ENCODE measurements around the gene GPHN. TPM values are rescaled to one million over a fixed set of nuclear protein-coding genes. Genes with fewer than 3 reads are reported as not detected.

GPHN gene
- polyA plus RNA-seq, 2 of the 4 experiments (the other 2 are of a cell fraction) = 12.7 to 15.5 TPM

GRCh38 chr14:66993512-66993911, 485.6 kb downstream of the GPHN start:
- H3K4me2 ChIP-seq = no peak overlapping the region; the same call in 2 of the 3 replicates
- FAIRE-seq = no peak
- no peak for DNase-seq (ENCODE audit: low read depth in 1 of 2, low spot score in 1 of 2)
- TF ChIP-seq E2F6 (IDR thresholded peaks at IDR 0.05; ENCODE audit: borderline replicate concordance, low read depth) (no peak), HEYL (CRISPR knock-in tag; IDR thresholded peaks at IDR 0.05) (no peak), ZSCAN20 (CRISPR knock-in tag; IDR thresholded peaks at IDR 0.05) (no peak)
- H3K4me1 ChIP-seq = peaks cover 7% of the 10 kb centered on the region; the same call in 1 of the 3 replicates
- 14% methylated on average over 1 of the region's 1 CpG for WGBS (ENCODE audit: missing lambda C conversion rate)
- CTCF ChIA-PET = no interaction called here
- POLR2A ChIA-PET = no interaction called here
- no peak for ATAC-seq
- H3K9me3 ChIP-seq = no peaks in the 10 kb centered on the region
- H3K4me3 ChIP-seq = no peak overlapping the region
- H3K27ac ChIP-seq = no peak overlapping the region

GRCh38 chr14:66998013-66998412, 490.1 kb downstream of the GPHN start:
- DNase-seq (ENCODE audit: low read depth in 1 of 2, low spot score in 1 of 2) (no peak), FAIRE-seq (no peak), ATAC-seq (no peak)
- Histone ChIP-seq H3K4me2 (no peak overlapping the region), H3K27ac (no peak overlapping the region), H3K4me3 (no peak overlapping the region), H3K4me1 (peaks cover 4% of the 10 kb centered on the region; the same call in 1 of the 3 replicates), H3K9me3 (no peaks in the 10 kb centered on the region)
- 71% methylated on average over 3 of the region's 3 CpGs for WGBS (ENCODE audit: missing lambda C conversion rate)
- TF ChIP-seq ZFP36 (IDR thresholded peaks at IDR 0.05; ENCODE audit: borderline replicate concordance, partially characterized antibody) = no peak
- no peak for TF ChIP-seq TP53 (CRISPR knock-in tag; IDR thresholded peaks at IDR 0.05)
- no peak for TF ChIP-seq CBX8 (IDR thresholded peaks at IDR 0.05)
- ChIA-PET CTCF (no interaction called here), POLR2A (no interaction called here)

GRCh38 chr14:66999978-67000377, 492.0 kb downstream of the GPHN start:
- Histone ChIP-seq H3K27ac (no peak overlapping the region), H3K9me3 (no peaks in the 10 kb centered on the region), H3K4me3 (no peak overlapping the region), H3K4me2 (no peak overlapping the region), H3K4me1 (no peaks in the 10 kb centered on the region)
- no peak for DNase-seq (ENCODE audit: low read depth in 1 of 2, low spot score in 1 of 2)
- ChIA-PET CTCF (no interaction called here), POLR2A (no interaction called here)
- TF ChIP-seq HOXA7 (CRISPR knock-in tag; IDR thresholded peaks at IDR 0.05) = no peak
- TF ChIP-seq CEBPB (IDR thresholded peaks at IDR 0.05) = no peak
- no peak for TF ChIP-seq MAZ (IDR thresholded peaks at IDR 0.05; ENCODE audit: borderline replicate concordance, low read depth, low read length)
- no peak for TF ChIP-seq FOSL2 (IDR thresholded peaks at IDR 0.05)
- TF ChIP-seq FOSL2 (CRISPR knock-in tag; IDR thresholded peaks at IDR 0.05) = no peak
- no peak for TF ChIP-seq EHMT2 (IDR thresholded peaks at IDR 0.05; ENCODE audit: low read depth)
- TF ChIP-seq SREBF2 (IDR thresholded peaks at IDR 0.05) = no peak
- no peak for TF ChIP-seq TP53 (CRISPR knock-in tag; IDR thresholded peaks at IDR 0.05)
- TF ChIP-seq ZNF302 (CRISPR knock-in tag; IDR thresholded peaks at IDR 0.05) = no peak
- no peak for TF ChIP-seq HES2 (IDR thresholded peaks at IDR 0.05)
- TF ChIP-seq BCL3 (IDR thresholded peaks at IDR 0.05) = no peak
- no peak for TF ChIP-seq PBX3 (IDR thresholded peaks at IDR 0.05)
- TF ChIP-seq EHF (CRISPR knock-in tag; IDR thresholded peaks at IDR 0.05) = no peak
- no peak for TF ChIP-seq CBX8 (IDR thresholded peaks at IDR 0.05)
- no peak for ATAC-seq
- no peak for FAIRE-seq

- Histone ChIP-seq H3K4me1 (no peaks in the 10 kb centered on the region), H3K27ac (no peak overlapping the region), H3K9me3 (no peaks in the 10 kb centered on the region), H3K4me3 (no peak overlapping the region), H3K4me2 (no peak overlapping the region)
- ChIA-PET POLR2A (no interaction called here), CTCF (interaction anchor here (1.1 kb wide), 1 partner anchor 342 kb away, joined by 3 read pairs; no protein-coding TSS in a partner anchor)
- no peak for FAIRE-seq
- no peak for ATAC-seq
- no peak for TF ChIP-seq CHD2 (IDR thresholded peaks at IDR 0.05; ENCODE audit: low read length, partially characterized antibody)
- DNase-seq (ENCODE audit: low read depth in 1 of 2, low spot score in 1 of 2) = no peak
Measured at GRCh38 chr14:67002994-67003753, 495.2 kb downstream of the GPHN start.

All from A549 (cell line).